NB4 (cell line): ENCODE measurements around the gene XPO5.

Source experiments
- MYC ChIP-seq: IDR thresholded peaks from 2 replicates; pipeline ENCODE4 v1.6.1; 2011; ENCODE audit warnings: low read depth, low read length
- POLR2A ChIP-seq: IDR thresholded peaks from 2 replicates; pipeline ENCODE4 v1.6.1; 2011; ENCODE audit warnings: mild to moderate bottlenecking; ENCODE audit not compliant: insufficient read length; ENCODE audit errors: extremely low read depth
- TF ChIP-seq, protein P1 (sequence below): IDR thresholded peaks from one replicate; pipeline ENCODE4 v1.5.1; 2012; ENCODE audit warnings: low read depth, low read length
- TF ChIP-seq, protein P2 (sequence below): IDR thresholded peaks from 2 replicates; pipeline ENCODE4 v1.6.1; 2011; ENCODE audit warnings: low read depth, low read length

DNA sequence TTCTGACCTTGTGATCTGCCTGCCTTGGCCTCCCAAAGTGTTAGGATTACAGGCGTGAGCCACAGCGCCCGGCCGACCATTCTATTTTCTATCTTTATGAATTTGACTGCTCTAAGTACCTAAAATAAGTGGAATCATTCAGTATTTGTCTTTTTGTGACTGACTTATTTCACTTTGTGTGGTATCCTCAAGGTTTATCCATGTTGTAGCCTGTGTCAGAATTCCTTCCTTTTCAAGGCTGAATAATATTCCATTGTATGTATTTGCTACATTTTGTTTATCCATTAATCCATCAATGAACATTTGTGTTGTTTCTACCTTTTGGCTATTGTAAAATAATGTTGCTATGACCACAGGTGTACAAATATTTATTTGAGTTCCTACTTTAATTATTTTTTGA is 103.3 kb downstream of the XPO5 start:
- TF ChIP-seq POLR2A, result no peak
- TF ChIP-seq, protein P1, sequence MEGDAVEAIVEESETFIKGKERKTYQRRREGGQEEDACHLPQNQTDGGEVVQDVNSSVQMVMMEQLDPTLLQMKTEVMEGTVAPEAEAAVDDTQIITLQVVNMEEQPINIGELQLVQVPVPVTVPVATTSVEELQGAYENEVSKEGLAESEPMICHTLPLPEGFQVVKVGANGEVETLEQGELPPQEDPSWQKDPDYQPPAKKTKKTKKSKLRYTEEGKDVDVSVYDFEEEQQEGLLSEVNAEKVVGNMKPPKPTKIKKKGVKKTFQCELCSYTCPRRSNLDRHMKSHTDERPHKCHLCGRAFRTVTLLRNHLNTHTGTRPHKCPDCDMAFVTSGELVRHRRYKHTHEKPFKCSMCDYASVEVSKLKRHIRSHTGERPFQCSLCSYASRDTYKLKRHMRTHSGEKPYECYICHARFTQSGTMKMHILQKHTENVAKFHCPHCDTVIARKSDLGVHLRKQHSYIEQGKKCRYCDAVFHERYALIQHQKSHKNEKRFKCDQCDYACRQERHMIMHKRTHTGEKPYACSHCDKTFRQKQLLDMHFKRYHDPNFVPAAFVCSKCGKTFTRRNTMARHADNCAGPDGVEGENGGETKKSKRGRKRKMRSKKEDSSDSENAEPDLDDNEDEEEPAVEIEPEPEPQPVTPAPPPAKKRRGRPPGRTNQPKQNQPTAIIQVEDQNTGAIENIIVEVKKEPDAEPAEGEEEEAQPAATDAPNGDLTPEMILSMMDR, result no peak
- TF ChIP-seq, protein P2, sequence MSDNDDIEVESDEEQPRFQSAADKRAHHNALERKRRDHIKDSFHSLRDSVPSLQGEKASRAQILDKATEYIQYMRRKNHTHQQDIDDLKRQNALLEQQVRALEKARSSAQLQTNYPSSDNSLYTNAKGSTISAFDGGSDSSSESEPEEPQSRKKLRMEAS, result no peak
- TF ChIP-seq MYC, result no peak
